HUDEP-2 (cell line): ENCODE data around the gene LGALS8.
"Not testable (repeated sequence)": the region's sequence is repeated elsewhere in the genome, so short reads cannot be mapped to it uniquely, and the experiment has no call there.

Experiments used
- DNase-seq, 76 experiments: peaks; one replicate each; lab custom pipeline; 2025; ENCODE audit not compliant: unreplicated experiment in 76 of 76; lab: John Stamatoyannopoulos, UW

The LGALS8 gene

GRCh38 chr1:236536540-236536939 lies 12.8 kb downstream of the LGALS8 start:
- DNase-seq, result no peak

GRCh38 chr1:236540813-236541465 lies 17.2 kb downstream of the LGALS8 start:
- no peak for DNase-seq

GRCh38 chr1:236541710-236542109 lies 17.9 kb downstream of the LGALS8 start:
- no peak for DNase-seq

- no peak for DNase-seq
Measured at GRCh38 chr1:236543065-236543669, 19.4 kb downstream of the LGALS8 start.

- no peak for DNase-seq
Measured at GRCh38 chr1:236545621-236546169, 21.9 kb downstream of the LGALS8 start.

GRCh38 chr1:236548452-236548851 lies 24.7 kb downstream of the LGALS8 start:
- no peak for DNase-seq

GRCh38 chr1:236550961-236551851 lies 27.4 kb downstream of the LGALS8 start:
- peak in 17 of 76 experiments; percentile 7 to 53 (median 27) for DNase-seq

GRCh38 chr1:236552096-236552495 lies 28.3 kb downstream of the LGALS8 start:
- no peak for DNase-seq

- DNase-seq, result no peak
Measured at GRCh38 chr1:236552901-236553300, 29.1 kb downstream of the LGALS8 start.

- no peak for DNase-seq
Measured at GRCh38 chr1:236553370-236553769, 29.6 kb downstream of the LGALS8 start.

- no peak for DNase-seq
Measured at GRCh38 chr1:236556606-236557005, 32.8 kb downstream of the LGALS8 start.

GRCh38 chr1:236558081-236558480 lies 34.3 kb downstream of the LGALS8 start:
- no peak for DNase-seq

- DNase-seq, result no peak
Measured at GRCh38 chr1:236558846-236559245, 35.1 kb downstream of the LGALS8 start.

GRCh38 chr1:236560213-236560771 lies 36.5 kb downstream of the LGALS8 start:
- no peak for DNase-seq

- DNase-seq, result no peak
Measured at GRCh38 chr1:236561976-236562375, 38.2 kb downstream of the LGALS8 start.

GRCh38 chr1:236565530-236565929 lies 41.7 kb downstream of the LGALS8 start:
- DNase-seq, result no peak

- DNase-seq, result peak in 1 of 76 experiments; percentile 6
Measured at GRCh38 chr1:236568285-236568894, 44.6 kb downstream of the LGALS8 start.

- DNase-seq, result no peak
Measured at GRCh38 chr1:236575523-236575922, 51.7 kb downstream of the LGALS8 start.

- DNase-seq, result no peak
Measured at GRCh38 chr1:236576004-236576403, 52.2 kb downstream of the LGALS8 start.

- not testable (repeated sequence) for DNase-seq
Measured at GRCh38 chr1:236577041-236577440, 53.3 kb downstream of the LGALS8 start.
